Loucy (cell line): ENCODE results near the gene TM9SF4.
A peak's percentile ranks its signal among the peaks of the same experiment; 100 is the strongest.

Source experiments
- H2AFZ ChIP-seq: fragments of 200-600 bp; sonication (generic); 2 replicates; pipeline ENCODE4 v1.6.0; 2016; ENCODE audit warnings: antibody characterized with exemption, mild to moderate bottlenecking, low read length, moderate library complexity
- H3F3A ChIP-seq: fragments of 200-600 bp; 2 replicates; pipeline ENCODE4 v1.6.0; 2016; ENCODE audit warnings: antibody characterized with exemption, low read depth, mild to moderate bottlenecking
- H3K27me3 ChIP-seq: fragments of 200-600 bp; sonication (generic); 2 replicates; pipeline ENCODE4 v1.6.1; 2014; ENCODE audit warnings: low read length, mild to moderate bottlenecking; ENCODE audit not compliant: insufficient read depth, poor library complexity, severe bottlenecking
- H3K36me3 ChIP-seq: fragments of 200-600 bp; sonication (generic); 2 replicates; pipeline ENCODE4 v1.6.1; 2016; ENCODE audit warnings: low read length; ENCODE audit not compliant: insufficient read depth
- H3K4me1 ChIP-seq: fragments of 200-600 bp; sonication (generic); 2 replicates; pipeline ENCODE4 v1.5.1; 2014; ENCODE audit warnings: low read length, mild to moderate bottlenecking; ENCODE audit not compliant: insufficient read depth, poor library complexity, severe bottlenecking
- H3K4me2 ChIP-seq: fragments of 200-600 bp; sonication (generic); 2 replicates; pipeline ENCODE4 v1.6.0; 2014; ENCODE audit warnings: antibody characterized with exemption, low read length, low read depth, mild to moderate bottlenecking; ENCODE audit not compliant: poor library complexity, severe bottlenecking
- H3K4me3 ChIP-seq: fragments of 200-600 bp; sonication (generic); 2 replicates; pipeline ENCODE4 v1.5.1; 2014; ENCODE audit warnings: low read length, mild to moderate bottlenecking, mixed read lengths; ENCODE audit not compliant: poor library complexity, severe bottlenecking
- H3K79me2 ChIP-seq: fragments of 200-600 bp; sonication (generic); 2 replicates; pipeline ENCODE4 v1.6.1; 2014; ENCODE audit warnings: low read length; ENCODE audit not compliant: insufficient read depth
- H3K9ac ChIP-seq: fragments of 200-600 bp; sonication (generic); 2 replicates; pipeline ENCODE4 v1.6.0; 2014; ENCODE audit warnings: mild to moderate bottlenecking, low read depth, low read length, moderate library complexity; ENCODE audit not compliant: poor library complexity, severe bottlenecking
- H3K9me2 ChIP-seq: fragments of 200-600 bp; sonication (generic); replicated peaks from 2 replicates; pipeline ENCODE4 v1.6.1; 2016; ENCODE audit warnings: low read depth, low read length, mixed read lengths
- H3K9me3 ChIP-seq: fragments of 200-600 bp; sonication (generic); 2 replicates; pipeline ENCODE4 v1.6.1; 2014; ENCODE audit warnings: mild to moderate bottlenecking, antibody characterized with exemption, low read length, low read depth; ENCODE audit not compliant: insufficient read depth
- H4K20me1 ChIP-seq: fragments of 200-600 bp; sonication (generic); 2 replicates; pipeline ENCODE4 v1.6.0; 2014; ENCODE audit warnings: antibody characterized with exemption, low read length, mild to moderate bottlenecking; ENCODE audit not compliant: insufficient read depth, poor library complexity, severe bottlenecking
- EZH2phosphoT487 ChIP-seq: fragments of 200-600 bp; IDR thresholded peaks from 2 replicates; pipeline ENCODE4 v1.6.1; 2018; ENCODE audit warnings: antibody characterized with exemption, mild to moderate bottlenecking, moderate library complexity, borderline replicate concordance
- TF ChIP-seq, protein P1 (sequence below): fragments of 200-600 bp; sonication (generic); conservative IDR thresholded peaks from 2 replicates; pipeline ENCODE4 v1.5.1; 2014; ENCODE audit warnings: mild to moderate bottlenecking, antibody characterized with exemption, low read length

TM9SF4 gene

DNA sequence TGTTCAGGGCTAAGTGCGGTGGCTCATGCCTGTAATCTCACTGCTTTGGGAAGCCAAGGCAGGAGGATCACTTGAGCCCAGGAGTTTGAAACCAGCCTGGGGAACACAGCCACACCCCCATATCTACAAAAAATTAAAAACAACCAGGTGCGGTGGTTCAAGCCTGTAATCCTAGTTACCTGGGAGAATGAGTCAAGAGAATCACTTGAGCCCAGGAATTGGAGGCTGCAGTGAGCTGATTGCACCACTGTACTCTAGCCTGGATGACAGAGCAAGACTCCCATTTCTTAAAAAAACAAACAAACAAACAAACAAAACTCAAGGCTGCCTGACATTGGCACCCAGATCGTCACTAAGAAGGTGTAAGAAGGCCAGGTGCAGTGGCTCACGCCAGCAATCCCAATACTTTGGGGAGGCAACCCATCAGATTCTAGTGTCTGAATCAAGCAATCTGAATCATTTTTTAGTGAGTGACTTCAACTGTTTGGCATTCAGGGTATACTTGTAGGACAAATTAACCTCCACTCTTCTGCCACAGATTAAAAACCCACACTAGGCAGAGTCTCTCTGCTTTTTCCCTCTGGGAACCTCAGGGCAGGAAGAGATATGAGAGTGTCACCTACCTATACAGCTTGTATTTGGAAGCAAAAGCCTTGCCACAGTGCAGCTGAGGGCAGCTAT is 91.9 kb downstream of the TM9SF4 start:
- Histone ChIP-seq H3K27me3 (no peaks in the 10 kb centered on the region), H3F3A (no peaks in the 10 kb centered on the region)

DNA sequence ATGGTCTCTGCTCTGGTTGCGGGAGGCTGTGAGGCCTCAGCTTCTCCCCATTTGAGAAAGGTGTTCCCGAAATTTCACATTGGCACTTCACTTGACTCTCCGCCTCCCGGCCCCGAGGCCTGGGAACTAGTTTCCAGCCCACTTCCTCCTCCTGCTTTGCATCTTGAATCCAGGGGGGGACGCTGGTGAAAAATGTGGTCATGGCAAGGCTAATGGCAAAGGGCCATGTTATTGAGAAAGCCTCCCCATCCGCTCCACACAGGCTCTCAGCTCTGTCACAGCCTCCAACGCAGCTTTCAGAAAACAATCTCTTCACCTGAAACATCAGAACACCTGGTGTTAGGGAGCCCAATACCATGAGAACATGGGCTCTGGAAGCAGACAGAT is 92.5 kb downstream of the TM9SF4 start:
- Histone ChIP-seq H3K9ac (peak overlapping the region; percentile 21), H3K36me3 (peaks cover 44% of the 10 kb centered on the region; the same call in 1 of the 2 replicates), H3K79me2 (peaks cover 90% of the 10 kb centered on the region), H3K4me1 (peaks cover 41% of the 10 kb centered on the region), H3K9me2 (no peaks in the 10 kb centered on the region), H3K9me3 (no peaks in the 10 kb centered on the region), H2AFZ (no peak overlapping the region), H3K27me3 (no peaks in the 10 kb centered on the region), H3F3A (no peaks in the 10 kb centered on the region), H3K4me2 (peak overlapping the region; percentile 99), H3K4me3 (no peak overlapping the region), H4K20me1 (peaks cover 70% of the 10 kb centered on the region)
- TF ChIP-seq EZH2phosphoT487 = no peak
- TF ChIP-seq, protein P1, sequence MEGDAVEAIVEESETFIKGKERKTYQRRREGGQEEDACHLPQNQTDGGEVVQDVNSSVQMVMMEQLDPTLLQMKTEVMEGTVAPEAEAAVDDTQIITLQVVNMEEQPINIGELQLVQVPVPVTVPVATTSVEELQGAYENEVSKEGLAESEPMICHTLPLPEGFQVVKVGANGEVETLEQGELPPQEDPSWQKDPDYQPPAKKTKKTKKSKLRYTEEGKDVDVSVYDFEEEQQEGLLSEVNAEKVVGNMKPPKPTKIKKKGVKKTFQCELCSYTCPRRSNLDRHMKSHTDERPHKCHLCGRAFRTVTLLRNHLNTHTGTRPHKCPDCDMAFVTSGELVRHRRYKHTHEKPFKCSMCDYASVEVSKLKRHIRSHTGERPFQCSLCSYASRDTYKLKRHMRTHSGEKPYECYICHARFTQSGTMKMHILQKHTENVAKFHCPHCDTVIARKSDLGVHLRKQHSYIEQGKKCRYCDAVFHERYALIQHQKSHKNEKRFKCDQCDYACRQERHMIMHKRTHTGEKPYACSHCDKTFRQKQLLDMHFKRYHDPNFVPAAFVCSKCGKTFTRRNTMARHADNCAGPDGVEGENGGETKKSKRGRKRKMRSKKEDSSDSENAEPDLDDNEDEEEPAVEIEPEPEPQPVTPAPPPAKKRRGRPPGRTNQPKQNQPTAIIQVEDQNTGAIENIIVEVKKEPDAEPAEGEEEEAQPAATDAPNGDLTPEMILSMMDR = no peak

More for the DNA sequence above, 91.9 kb downstream of the TM9SF4 start:
- Histone ChIP-seq H3K4me1 (peaks cover 35% of the 10 kb centered on the region), H3K4me2 (peak overlapping the region; percentile 99), H3K9ac (peak overlapping the region; percentile 21), H3K79me2 (peaks cover 85% of the 10 kb centered on the region), H2AFZ (no peak overlapping the region), H4K20me1 (peaks cover 64% of the 10 kb centered on the region), H3K9me2 (no peaks in the 10 kb centered on the region), H3K36me3 (peaks cover 49% of the 10 kb centered on the region; the same call in 1 of the 2 replicates), H3K9me3 (no peaks in the 10 kb centered on the region), H3K4me3 (no peak overlapping the region)
- TF ChIP-seq, protein P1 = no peak
- no peak for TF ChIP-seq EZH2phosphoT487

DNA sequence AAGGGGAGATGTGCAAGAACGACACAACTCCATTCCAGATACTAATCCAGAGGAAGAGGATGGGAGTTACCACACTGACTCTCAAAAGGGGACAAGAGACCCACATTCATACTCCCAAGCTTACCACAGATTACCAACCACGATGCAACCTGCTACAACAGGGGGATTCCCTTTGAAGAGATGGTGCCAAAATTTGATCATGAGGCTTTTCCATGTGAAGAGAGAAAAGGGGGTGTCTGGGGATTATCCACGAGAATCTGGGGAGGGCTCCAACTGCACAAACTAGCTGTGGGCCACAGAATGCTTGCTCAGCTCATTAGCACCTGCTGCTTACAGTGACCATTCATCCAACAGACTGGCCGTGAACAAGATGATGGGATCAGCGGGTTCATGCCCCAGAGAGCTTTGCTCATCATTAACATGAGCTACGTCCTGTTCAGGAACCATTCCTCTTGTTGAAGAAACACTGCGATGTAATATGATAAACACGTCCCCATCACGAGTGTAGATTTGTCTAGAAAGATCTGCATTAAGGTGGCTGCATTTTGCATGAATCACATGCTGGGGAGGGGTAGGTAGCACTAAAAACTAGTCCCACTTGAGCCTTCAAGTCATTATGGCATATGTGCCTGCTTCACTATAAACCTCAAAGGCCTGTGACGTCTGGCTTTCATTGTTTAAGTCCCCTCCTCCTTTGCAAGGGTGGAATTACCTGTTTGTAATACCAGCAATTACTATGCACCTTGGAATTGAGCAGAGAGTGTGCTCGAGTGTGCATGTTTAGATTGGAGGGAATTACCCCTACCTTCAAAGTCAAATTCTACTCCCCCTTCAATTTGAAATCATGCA is 94.1 kb downstream of the TM9SF4 start:
- Histone ChIP-seq H3K4me2 (peak overlapping the region; percentile 99), H3K9ac (peak overlapping the region; percentile 99), H3K79me2 (peaks cover 98% of the 10 kb centered on the region), H3K36me3 (peaks cover 28% of the 10 kb centered on the region; the same call in 1 of the 2 replicates), H3F3A (no peaks in the 10 kb centered on the region), H3K4me1 (peaks cover 48% of the 10 kb centered on the region), H3K9me2 (no peaks in the 10 kb centered on the region), H3K4me3 (peak overlapping the region; percentile 100), H4K20me1 (peaks cover 70% of the 10 kb centered on the region), H3K9me3 (no peaks in the 10 kb centered on the region), H3K27me3 (no peaks in the 10 kb centered on the region), H2AFZ (no peak overlapping the region)
- TF ChIP-seq, protein P1 = no peak
- TF ChIP-seq EZH2phosphoT487 = no peak
